T follicular helper cell (primary cell): ENCODE measurements around the gene TMCO4.

Experiments
- DNase-seq: peaks from one replicate; pipeline ENCODE4 v3.0.0-alpha.2; 2020; ENCODE audit warnings: low read depth

TMCO4 gene

DNA sequence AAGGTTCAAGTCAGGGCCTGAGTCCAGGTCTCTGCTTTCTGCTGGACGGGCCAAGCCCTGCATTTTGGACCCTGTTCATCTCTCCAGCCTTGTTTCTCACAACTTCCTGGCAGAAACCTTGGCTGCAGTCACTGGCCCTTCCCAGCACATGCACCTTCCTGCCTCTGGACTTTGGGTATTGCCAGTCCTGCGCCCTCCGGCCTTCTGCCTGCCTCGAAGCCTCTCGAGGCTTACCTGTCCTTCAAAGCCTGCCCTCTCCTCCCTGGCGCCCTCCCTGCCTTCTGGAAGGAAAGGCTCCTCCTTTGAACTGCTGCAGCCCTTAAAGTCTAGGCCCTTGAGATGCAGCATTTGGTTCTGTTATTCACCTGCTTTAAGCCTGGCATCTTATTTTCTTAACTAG, 82.2 kb downstream of the TMCO4 start:
- DNase-seq, result no peak

DNA sequence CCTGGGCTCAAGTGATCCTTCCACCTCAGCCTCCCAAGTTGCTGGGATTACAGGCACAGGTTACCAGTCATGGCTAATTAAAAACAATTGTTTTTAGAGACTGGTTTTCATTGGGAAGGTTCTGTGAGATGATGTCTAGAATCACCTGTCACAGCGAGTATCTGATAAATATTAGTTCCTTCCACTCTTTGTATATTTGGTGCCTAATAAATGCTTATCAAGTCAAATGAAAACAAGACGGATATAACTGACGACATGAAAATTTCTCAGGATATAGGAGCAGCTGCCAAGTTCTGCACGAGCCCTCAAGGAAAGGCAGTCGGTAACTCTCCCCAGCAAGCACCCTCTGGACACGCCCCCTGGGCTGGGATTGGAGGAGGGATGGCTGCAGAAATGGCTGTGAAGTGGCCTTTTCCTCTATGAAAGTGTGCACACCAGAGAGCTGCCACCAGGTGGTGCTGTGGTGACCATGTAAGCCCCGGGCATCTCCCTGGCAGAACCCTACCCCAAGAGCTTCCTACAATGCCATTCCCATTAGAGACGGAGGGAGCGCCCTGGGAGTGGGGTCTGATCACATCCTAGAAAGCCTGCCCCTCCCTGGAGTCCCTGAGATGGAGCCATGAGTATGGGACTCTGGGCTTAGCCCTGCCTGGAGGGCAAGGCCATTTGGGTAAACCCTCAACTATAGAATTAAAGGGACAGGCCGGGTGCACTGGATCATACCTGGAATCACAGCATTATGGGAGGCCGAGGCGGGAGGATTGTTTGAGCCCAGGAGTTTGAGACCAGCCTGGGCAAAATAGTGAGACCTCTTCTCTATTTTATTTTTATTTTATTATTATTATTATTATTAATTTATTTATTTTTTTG, 84.1 kb downstream of the TMCO4 start:
- peak; percentile 70 for DNase-seq

DNA sequence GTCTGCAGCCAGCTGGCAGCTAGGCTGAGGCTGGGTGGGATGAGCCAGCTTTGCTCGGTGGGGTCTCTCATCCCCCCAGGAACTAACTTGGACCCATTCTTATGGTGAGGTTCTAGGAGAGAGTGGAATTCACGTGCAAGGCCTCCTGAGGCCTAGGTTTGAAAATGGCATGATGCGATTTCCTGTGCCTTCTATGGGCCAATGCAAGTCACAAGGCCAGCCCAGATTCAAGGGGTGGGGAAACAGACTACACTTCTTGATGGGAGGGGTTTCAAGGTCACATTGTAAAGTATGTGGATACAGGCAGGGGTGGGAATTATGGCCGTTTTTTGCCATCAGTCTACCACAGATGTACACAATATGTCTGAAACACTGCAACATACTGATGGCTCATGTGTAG, 86.8 kb downstream of the TMCO4 start:
- no peak for DNase-seq

DNA sequence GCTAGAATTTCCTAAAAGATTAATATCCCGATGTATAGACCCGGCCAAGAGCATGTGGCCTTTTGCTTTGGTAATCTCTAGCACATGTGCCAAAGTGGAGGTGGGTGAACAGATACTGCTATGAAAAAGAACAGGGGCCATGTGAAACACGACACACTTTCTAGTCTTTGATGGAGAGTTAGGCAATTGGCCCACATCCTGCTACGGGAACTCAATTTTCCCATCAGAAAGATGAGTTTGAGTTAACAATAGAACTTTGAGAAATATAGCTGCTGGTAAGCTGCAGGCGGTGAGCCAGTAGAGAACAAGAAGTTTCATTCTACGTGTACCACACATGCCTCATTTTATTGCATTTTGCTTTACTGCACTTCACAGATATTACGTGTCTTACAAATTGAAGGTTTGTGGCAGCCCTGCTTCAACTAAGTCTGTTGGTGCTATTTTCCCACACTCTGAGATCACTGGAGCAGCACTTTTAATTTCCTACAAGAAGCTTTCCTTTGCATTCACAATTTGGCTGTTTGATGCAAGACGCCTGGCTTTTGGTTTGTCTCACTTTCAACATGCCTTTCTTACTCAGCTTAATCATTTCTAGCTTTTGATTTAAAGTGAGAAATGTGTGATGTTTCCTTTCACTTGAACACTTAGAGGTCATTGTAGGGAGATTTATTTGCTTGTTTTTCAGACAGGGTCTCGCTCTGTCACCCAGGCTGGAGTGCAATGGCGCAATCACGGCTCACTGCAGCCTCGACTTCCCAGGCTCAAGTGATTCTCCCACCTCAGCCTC, 88.7 kb downstream of the TMCO4 start:
- DNase-seq, result no peak

DNA sequence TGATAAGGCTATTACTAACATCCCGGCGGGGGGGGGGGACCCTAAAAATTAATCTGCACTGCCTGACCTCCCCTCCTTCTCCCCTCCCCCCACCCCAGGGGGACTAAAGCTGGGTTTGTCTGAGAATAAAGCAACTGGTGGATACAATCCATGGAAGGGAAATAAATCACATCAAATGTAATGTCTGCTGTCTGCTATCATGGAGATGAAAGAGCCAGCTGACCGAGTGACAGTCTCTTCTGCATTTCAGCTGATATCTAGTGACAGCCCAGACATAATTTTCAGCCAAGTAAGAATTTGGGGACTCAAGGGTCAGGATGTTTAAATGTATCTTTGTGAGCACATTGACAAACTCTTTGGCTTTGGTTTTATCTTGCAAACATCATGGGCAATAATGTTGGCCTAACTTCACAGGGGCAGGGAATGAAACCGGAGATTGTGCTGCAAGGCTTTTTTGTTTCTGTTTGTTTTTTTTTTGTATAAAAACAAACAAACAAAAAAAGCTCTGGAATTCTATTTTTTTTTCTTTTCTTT, 90.4 kb downstream of the TMCO4 start:
- DNase-seq, result no peak

DNA sequence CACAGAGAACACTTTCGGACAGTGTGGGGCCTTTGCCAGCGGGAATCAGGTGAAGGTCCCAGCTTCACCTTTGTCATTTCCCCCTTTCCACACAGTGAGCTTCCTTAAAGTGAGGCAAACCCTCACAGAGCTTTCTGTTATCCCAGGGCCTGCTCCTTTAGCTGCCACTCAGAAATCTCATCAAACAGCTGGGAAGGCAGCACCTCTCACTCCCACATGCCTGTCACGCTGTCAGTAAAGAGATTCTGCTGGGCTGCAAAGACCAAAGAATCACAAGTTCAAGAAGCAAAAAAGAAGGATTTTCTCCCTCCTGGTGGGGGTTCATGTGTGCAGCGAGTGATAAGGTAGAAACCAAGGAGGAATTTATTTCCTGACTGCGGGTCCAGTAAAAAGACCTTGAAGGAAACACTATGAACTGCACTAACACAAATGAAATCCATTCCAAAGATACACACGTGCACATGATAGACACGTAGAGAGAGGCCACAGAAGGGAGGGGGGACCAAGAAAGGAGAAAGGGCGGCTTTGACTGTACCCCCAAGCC, 91.1 kb downstream of the TMCO4 start:
- DNase-seq, result no peak

DNA sequence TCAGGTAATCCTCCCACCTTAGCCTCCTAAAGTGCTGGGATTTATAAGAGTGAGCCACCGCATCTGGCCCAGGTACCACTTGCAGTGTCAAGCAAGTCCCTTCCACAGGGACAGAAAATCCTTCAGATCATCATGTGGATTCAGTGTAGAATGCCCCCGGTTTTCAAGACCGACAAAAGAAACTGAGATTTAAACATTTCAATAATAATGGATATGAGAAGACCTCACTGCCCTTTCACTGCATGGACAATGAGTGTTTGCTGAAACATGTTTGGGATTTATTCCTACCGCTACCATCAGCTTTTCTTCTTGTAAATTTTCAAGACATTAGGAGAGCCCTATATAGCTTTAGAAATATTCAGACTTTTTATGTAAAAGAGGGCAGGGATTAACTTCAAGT, 93.6 kb downstream of the TMCO4 start:
- DNase-seq, result no peak

DNA sequence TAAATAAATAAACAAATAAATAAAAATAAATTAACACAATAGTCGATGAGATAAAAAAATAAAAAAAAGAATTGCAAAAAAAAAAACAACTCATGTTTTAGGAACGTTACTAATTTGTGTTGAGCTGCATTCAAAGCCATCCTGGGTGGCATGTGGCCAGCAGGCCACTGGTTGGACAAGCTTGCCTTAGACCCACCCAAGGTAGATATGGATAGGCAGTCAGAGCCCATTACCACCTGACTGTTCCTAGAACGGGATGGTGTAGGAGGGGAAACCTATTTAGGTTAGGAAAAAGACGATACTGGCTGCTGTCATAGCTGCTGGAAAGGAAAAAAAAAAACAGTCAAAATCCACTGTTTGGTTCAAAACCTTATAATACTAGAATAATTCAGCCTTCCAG, 94.3 kb downstream of the TMCO4 start:
- DNase-seq, result no peak

DNA sequence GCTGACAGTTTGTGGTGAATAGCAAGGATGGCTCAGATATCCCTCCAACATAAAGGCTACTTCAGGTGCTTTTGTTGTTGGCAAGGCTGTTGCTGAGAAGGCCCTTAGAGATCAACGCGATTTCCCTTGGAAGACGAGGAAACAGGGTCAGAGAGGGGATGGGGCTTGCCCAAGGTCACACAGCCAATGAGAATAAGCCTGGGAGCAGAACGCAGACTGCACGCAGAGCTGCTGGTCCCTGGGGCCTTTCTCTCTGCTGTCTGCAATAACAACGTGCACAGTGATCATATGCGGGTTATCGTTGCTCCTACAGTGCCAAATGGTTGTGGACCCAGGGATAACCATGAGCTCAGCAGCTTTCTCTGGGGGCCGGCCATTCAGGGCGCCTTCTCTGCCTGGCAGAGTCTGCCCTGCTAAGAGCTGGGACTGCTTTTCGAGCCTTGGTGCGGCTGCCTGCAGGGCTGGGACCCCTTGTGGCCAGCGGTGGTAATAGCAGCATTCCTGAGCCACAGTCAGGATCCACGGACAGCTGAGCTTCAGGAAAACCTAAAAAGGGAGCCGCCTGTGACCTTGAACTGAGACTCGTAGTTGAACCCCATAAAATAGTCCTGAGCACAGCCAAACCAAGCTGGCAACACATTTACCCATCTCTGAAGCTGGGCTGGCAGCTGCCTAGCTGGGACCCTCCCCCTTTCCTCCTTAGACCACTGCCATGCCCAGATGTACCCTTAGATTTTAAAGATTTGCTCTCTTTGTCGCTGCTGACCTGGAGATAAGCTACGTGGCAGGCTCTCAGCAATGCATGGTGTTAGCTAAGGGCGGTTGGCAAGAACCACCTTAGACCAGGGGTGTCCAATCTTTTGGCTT, 95.2 kb downstream of the TMCO4 start:
- DNase-seq, result peak; percentile 55

DNA sequence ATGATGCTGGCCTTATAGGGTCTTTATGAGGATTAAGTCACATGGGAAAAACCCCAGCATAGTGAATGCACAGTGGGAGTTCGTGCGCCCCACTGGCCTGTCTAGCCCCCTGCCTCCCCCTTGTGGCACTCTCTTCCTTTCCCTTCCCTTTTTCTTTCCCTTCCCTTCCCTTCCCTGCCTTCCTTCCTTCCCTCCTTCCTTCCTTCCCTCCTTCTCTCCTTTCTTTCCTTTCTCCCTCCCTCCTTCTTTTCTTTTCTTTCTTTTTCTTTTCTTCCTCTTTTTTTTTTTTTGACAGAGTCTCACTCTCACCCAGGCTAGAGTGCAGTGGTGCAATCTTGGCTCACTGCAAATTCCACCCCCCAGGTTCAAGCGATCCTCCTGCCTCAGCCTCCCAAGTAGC, 96.4 kb downstream of the TMCO4 start:
- DNase-seq, result no peak

DNA sequence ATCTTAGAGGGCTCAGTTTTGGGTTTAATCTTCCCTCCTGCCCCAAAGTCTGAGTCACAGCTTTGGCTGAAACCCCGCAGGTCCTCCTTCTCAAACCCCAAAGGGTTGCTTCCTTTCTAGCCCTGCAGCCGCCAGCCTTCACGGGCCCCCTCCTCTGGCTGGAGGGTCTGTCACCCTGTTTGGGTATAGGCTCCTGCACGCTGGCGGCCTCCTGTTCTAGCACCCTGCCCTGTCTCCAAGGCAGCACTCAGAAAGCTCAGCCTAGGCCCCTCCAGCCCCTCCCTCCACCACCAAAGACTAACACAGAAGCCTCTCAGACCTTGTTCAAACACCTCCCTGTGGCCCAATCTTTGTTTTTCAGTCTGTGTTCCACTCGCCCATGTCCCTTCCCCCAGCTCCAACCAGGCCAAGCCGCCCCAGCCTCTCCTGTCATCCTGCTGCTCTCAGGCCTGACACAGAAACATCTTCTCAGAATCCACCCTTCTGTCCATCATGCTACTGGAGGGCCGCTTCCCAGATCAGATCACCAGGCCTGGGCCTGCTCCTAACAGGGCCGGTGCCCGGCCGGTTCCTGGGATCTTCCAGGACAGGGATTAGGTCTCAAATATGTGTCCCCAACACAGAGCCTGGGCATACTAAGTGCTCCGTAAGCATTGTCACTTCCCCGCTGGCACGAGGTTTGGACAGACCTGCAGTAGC, 99.5 kb downstream of the TMCO4 start:
- no peak for DNase-seq

DNA sequence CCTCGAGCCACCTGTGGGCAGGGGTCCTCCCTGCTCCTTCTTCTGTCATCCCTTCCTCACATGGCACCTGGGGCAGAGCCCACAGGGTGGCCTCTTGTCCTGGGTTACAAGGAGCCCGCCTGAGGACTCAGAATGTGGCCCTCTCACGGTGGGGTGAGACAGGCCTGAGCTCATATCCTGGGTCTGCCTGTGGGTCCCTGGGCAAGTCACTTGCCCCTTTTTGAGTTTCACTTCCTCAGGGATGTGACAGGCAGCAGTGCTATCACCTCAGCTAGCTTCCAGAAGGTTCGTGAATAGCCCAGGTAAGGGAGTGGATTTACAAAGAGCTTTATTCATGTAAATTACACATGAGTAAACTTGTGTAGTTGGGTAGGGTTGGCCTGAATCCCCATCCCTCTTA, 101.5 kb downstream of the TMCO4 start:
- DNase-seq, result no peak

DNA sequence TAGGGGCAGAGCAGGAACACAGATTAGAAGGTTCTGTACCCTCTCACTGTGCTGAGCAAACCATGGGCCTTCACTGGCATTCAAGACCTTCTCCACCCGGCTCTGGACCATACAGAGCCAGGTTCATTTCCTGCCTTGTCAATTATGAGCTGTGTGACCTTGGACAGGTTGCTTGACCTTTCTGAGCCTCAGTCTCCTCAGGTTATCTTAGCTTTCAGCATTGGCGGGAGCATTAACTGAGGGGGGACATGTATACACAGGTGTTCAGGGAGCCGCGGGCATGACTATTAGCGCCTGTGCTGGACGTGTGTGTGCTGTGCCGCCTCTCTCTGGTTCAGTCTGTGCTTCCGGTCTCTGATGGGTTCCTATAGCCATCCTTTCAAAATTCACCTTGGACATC, 102.9 kb downstream of the TMCO4 start:
- no peak for DNase-seq

DNA sequence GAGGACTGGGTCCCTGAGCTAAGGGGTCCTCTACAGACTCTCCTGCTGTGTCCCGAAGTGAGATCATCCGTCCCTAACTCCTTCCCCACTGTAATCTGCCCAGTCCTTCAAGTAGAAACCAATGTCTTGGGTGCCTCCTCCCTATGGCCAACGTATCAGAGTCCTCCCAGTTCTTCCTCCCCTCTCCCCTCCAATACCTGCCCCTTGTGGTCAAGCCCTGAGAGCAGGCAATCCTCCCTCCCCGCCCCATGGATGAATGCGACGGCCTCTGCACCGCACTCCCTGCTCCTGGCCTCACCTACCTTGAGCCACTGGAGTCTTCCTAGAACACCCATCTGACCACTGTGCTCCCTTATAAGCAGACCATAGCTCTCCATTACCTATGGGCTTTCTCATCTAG, 103.9 kb downstream of the TMCO4 start:
- DNase-seq, result no peak

DNA sequence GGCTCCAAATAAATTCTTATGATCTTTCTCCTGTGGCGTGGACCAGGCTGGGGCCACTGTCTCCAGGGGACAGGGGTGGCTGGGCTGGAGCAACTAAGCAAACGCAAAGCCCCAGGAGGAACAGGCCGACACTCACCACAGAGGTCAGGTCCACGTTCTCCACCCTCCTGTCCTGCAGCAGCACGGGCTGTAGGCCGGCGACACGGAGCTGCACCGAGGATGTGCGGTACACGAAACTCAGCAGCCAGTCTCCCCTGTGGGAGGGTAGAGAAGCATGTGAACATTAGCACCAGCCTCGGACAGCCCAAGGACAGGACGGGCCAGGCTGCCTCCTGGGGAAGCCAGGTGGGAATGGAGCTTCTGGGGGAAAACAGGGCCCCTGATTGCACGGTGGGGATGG, 105.4 kb downstream of the TMCO4 start:
- DNase-seq, result no peak

DNA sequence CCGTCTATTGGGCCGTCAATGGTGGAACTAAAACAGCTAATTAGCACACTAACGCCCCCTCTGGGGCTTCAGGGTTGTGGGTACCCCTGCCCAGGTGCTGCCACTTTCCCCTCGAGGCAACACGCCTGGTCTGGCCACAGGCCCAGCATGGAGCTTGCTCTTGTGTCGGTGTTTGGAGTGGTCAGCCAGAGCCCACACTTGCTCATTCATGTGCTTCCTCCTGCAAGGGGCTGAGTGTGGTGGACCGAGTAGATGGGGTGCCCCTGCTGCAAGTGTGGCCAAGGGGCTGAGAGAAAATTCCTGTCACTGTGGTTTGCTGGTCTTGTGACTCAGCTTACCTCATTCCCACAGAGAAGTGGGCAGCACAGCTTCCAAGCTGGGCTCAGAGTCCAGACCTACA, 109.4 kb downstream of the TMCO4 start:
- no peak for DNase-seq

DNA sequence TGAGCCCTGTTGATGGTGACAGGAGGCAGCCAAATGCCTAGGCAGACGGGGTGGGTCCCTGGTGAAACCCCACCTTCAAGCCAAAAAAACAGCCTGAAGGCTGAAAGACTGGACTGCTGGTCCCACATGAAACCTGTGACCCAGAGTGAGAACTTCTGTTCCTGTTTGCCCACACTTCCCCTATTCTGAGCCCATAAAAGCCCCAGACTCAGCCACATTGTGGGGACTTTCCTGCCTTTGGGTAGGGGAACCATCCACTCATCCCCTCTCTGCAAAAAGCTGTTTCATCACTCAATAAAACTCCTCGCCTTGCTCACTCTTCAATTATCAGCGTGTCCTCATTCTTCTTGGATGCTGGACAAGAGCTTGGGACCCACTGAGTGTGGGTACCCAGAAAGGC, 109.9 kb downstream of the TMCO4 start:
- no peak for DNase-seq

DNA sequence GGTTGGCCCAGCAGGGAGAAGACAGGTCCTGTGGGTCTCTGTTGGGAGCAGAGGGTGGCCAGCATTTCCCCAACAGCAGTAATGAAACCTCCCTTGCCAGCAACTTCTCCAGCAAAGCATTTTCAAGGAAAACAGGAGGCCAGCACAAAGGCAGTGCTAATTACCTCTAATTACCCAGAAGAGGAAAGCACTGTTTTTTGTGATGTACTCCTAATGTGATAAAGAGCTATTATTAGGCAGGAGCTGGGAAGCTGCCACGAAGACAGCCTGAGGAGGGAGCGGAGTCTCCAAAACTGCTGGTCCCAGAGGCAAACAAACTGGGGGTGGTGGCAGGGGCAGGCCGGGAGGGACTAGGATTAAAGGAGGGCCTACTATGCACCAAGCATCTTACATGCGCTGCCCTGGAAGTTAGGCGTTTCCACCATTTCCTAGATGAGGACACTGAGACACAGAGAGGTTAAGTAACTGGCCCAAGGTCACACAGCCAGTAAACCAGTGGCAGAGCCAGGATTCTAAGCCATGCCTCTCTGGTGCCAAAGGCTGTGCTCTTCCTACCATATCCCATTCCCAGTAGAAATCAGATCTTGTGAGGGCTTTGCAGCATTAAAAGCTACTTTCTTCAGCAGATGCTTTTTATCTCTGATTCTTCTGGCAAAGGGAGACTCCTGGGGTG, 110.5 kb downstream of the TMCO4 start:
- DNase-seq, result no peak

DNA sequence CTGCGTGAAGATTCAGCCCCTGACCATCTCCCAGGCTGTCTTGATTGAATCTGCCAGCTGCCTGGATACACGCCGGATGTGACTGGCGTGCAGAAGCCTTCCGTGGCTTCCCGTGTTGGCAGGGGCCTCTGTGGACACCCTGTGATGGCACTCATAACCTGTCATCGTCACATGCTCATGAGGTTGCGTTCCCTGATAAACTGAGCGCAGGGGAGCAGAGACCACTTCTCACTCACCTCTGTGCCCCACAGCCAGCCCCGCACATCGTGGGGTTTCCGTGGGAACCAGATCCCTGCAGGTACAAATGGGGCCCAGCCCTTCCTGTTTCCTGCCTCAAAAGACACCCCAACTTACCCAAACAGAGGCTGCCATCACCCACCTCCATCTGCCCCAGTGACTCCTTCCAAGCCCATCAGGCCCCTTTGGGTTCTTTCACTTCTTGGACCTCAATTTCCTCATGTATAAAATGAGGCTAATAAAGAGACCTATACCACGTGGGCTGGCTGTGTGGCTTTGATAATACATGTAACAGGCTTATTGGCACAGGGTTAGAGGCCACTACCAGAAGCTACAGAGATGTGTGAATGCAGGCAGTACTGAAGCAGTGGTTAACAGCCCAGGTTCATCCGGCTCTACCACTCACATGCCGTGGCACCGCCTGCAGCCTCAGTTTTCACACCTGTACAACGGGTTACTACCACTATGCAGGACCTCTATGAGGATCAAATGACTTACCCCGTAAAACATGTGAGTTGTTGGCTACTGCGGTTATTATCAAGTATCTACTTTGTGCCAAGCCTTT, 111.5 kb downstream of the TMCO4 start:
- DNase-seq, result peak; percentile 24

DNA sequence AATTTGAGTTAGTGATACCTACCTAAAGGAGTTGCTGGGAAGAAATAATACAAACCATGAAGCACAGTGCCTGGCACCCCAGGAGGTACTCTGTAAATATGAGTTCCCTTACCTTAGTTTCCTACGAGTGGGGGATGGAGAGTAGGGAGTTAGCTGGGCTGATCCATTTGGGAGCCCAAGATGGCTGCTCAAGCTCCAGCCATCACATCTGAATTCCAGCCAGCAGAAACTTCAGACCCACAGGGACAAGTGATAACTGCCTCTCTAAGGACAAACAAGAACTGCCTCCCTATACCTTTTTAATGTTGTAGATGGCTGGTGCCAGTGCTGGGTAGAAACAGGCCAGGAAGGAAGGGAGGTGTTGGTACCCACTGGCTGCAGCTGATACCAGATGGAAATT, 112.3 kb downstream of the TMCO4 start:
- DNase-seq, result no peak
